ENCODE data around the gene SUSD6. TPM values are rescaled to one million over a fixed set of nuclear protein-coding genes. Genes with fewer than 3 reads are reported as not detected.
A peak's percentile ranks its signal among the peaks of the same experiment; 100 is the strongest.
"Not testable (repeated sequence)": the region's sequence is repeated elsewhere in the genome, so short reads cannot be mapped to it uniquely, and the experiment has no call there.

SUSD6 gene
- total and polyA plus RNA-seq, 9 of the 15 experiments (the other 6 are each of a cell fraction or from before 2014, with no cell fraction given): 2.9 to 20.7 (median 5.6) TPM

GRCh38 chr14:69727860-69728259 lies 116.5 kb downstream of the SUSD6 start:
- H3K4me2 ChIP-seq (ENCODE audit: insufficient read depth, low read length): no peak overlapping the region
- CTCF ChIA-PET (ENCODE audit: low intra/inter-chr PET ratio): interaction anchor here (3.9 kb wide), 1 partner anchor 143 kb away, joined by 47 read pairs; no protein-coding TSS in a partner anchor
- H3K4me3 ChIP-seq: no peak overlapping the region
- H3K79me2 ChIP-seq (ENCODE audit: control insufficient read depth, insufficient read depth, low read length): no peaks in the 10 kb centered on the region
- intact Hi-C loops (cut with micrococcal nuclease) (no loop called here), in situ Hi-C loops (cut with MboI) (loop anchor here (5.0 kb wide), 1 partner anchor 146 kb away; no protein-coding TSS in a partner anchor)
- no TSS peak for BruUV-seq (replicated peaks)
- H3K9me3 ChIP-seq (replicated peaks; ENCODE audit: control insufficient read depth, insufficient read depth, low read depth, low read length): no peaks in the 10 kb centered on the region
- H3K4me1 ChIP-seq (replicated peaks in 1 of 2; ENCODE audit: control insufficient read depth in 2 of 2, insufficient read depth in 2 of 2, low read length in 2 of 2): peaks cover 0 to 9% of the 10 kb centered on the region in 2 experiments; a peak in 3 of 5 replicates
- no peak overlapping the region for H3K9ac ChIP-seq (ENCODE audit: insufficient read depth in 1 of 2, low read depth in 2 of 2, low read length in 2 of 2)
- no peak overlapping the region for H3K27ac ChIP-seq (ENCODE audit: extremely low read depth, low read depth, low read length)
- no peaks in the 10 kb centered on the region for H3K36me3 ChIP-seq (ENCODE audit: control insufficient read depth, insufficient read depth, low read length)
- ATAC-seq (no peak), FAIRE-seq (no peak), DNase-seq (ENCODE audit: extremely low read depth in 1 of 4, low spot score in 3 of 4) (no peak)
- no peaks in the 10 kb centered on the region for H3K27me3 ChIP-seq (ENCODE audit: control insufficient read depth in 2 of 2, insufficient read depth in 2 of 2, low read length in 2 of 2)
- no peaks in the 10 kb centered on the region for H3K9me1 ChIP-seq (ENCODE audit: control insufficient read depth, insufficient read depth, low read length)
- POLR2A ChIA-PET: interaction anchor here (0.8 kb wide), 1 partner anchor 35 kb away, joined by 3 read pairs; no protein-coding TSS in a partner anchor
- no peaks in the 10 kb centered on the region for H4K20me1 ChIP-seq (replicated peaks; ENCODE audit: control insufficient read depth, insufficient read depth, low read length)
- WGBS (ENCODE audit: insufficient coverage, low coverage, missing lambda C conversion rate): 80% methylated on average over 1 of the region's 4 CpGs
- H2AFZ ChIP-seq (ENCODE audit: low read depth, low read length): 0 out of 2 replicates have a peak overlapping the region, but pooled peaks have one; percentile 16
- no peak for TF ChIP-seq ZNF174 (CRISPR knock-in tag; IDR thresholded peaks at IDR 0.05)
- TF ChIP-seq PTBP1 (IDR thresholded peaks at IDR 0.05; ENCODE audit: low read depth, low read length): no peak
- no peak for TF ChIP-seq ZNF311 (CRISPR knock-in tag; IDR thresholded peaks at IDR 0.05)
- TF ChIP-seq MAFK (IDR thresholded peaks at IDR 0.05; ENCODE audit: low read length): no peak
- TF ChIP-seq SAP30 (IDR thresholded peaks at IDR 0.05; ENCODE audit: borderline replicate concordance, insufficient read depth, low read depth, low read length, poor library complexity, severe bottlenecking): no peak
- TF ChIP-seq, protein P1, sequence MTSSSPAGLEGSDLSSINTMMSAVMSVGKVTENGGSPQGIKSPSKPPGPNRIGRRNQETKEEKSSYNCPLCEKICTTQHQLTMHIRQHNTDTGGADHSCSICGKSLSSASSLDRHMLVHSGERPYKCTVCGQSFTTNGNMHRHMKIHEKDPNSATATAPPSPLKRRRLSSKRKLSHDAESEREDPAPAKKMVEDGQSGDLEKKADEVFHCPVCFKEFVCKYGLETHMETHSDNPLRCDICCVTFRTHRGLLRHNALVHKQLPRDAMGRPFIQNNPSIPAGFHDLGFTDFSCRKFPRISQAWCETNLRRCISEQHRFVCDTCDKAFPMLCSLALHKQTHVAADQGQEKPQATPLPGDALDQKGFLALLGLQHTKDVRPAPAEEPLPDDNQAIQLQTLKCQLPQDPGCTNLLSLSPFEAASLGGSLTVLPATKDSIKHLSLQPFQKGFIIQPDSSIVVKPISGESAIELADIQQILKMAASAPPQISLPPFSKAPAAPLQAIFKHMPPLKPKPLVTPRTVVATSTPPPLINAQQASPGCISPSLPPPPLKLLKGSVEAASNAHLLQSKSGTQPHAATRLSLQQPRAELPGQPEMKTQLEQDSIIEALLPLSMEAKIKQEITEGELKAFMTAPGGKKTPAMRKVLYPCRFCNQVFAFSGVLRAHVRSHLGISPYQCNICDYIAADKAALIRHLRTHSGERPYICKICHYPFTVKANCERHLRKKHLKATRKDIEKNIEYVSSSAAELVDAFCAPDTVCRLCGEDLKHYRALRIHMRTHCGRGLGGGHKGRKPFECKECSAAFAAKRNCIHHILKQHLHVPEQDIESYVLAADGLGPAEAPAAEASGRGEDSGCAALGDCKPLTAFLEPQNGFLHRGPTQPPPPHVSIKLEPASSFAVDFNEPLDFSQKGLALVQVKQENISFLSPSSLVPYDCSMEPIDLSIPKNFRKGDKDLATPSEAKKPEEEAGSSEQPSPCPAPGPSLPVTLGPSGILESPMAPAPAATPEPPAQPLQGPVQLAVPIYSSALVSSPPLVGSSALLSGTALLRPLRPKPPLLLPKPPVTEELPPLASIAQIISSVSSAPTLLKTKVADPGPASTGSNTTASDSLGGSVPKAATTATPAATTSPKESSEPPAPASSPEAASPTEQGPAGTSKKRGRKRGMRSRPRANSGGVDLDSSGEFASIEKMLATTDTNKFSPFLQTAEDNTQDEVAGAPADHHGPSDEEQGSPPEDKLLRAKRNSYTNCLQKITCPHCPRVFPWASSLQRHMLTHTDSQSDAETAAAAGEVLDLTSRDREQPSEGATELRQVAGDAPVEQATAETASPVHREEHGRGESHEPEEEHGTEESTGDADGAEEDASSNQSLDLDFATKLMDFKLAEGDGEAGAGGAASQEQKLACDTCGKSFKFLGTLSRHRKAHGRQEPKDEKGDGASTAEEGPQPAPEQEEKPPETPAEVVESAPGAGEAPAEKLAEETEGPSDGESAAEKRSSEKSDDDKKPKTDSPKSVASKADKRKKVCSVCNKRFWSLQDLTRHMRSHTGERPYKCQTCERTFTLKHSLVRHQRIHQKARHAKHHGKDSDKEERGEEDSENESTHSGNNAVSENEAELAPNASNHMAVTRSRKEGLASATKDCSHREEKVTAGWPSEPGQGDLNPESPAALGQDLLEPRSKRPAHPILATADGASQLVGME (CRISPR knock-in tag; IDR thresholded peaks at IDR 0.05): no peak

DNA sequence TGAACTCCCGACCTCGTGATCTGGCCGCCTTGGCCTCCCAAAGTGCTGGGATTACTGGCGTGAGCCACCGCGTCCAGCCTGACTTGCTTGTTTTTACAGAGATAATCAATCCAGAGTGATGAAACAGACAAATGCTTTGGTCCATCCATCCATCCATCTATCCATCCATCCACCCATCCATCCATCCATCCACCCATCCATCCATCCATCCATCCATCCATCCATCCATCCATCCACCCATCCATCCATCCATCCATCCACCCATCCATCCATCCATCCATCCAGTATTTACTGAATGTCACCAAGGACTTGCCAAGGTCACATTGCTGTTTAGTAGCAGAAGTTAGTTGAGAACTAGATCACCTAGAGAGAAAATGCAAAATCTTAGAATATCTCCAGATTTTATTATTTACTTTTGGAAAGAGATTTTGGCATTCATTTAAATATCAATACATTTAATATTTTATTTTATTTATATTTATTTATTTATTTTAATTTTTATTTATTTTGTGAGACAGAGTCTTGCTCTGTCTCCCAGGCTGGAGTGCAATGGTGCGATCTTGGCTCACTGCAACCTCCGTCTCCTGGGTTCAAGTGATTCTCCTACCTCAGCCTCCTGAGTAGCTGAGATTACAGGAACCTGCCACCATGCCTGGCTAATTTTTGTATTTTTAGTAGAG lies 120.7 kb downstream of the SUSD6 start:
- not testable (repeated sequence) for H4K20me1 ChIP-seq (replicated peaks; ENCODE audit: control insufficient read depth, insufficient read depth, low read length); H3K27ac ChIP-seq (ENCODE audit: extremely low read depth, low read depth, low read length); ATAC-seq; H3K9me3 ChIP-seq (replicated peaks; ENCODE audit: control insufficient read depth, insufficient read depth, low read depth, low read length); H3K36me3 ChIP-seq (ENCODE audit: control insufficient read depth, insufficient read depth, low read length); BruUV-seq (replicated peaks); FAIRE-seq; H3K4me1 ChIP-seq (replicated peaks in 1 of 2; ENCODE audit: control insufficient read depth in 2 of 2, insufficient read depth in 2 of 2, low read length in 2 of 2); H3K4me3 ChIP-seq; H2AFZ ChIP-seq (ENCODE audit: low read depth, low read length); H3K9me1 ChIP-seq (ENCODE audit: control insufficient read depth, insufficient read depth, low read length); H3K4me2 ChIP-seq (ENCODE audit: insufficient read depth, low read length); H3K79me2 ChIP-seq (ENCODE audit: control insufficient read depth, insufficient read depth, low read length); H3K27me3 ChIP-seq (ENCODE audit: control insufficient read depth in 2 of 2, insufficient read depth in 2 of 2, low read length in 2 of 2); DNase-seq (ENCODE audit: extremely low read depth in 1 of 4, low spot score in 3 of 4); H3K9ac ChIP-seq (ENCODE audit: insufficient read depth in 1 of 2, low read depth in 2 of 2, low read length in 2 of 2)
- intact Hi-C loops (cut with micrococcal nuclease) (loop anchor here (1.0 to 5.0 kb wide), 3 partner anchors 87 to 295 kb away; no protein-coding TSS in a partner anchor), in situ Hi-C loops (cut with MboI) (loop anchor here (5.0 to 10.0 kb wide), 2 partner anchors 80 to 293 kb away; no protein-coding TSS in a partner anchor)
- whole genome bisulfite sequencing (ENCODE audit: insufficient coverage, low coverage, missing lambda C conversion rate): 36% methylated on average over 8 of the region's 8 CpGs
- ChIA-PET CTCF (ENCODE audit: low intra/inter-chr PET ratio) (interaction anchor here (0.6 to 2.8 kb wide), 3 partner anchors 281 to 343 kb away, joined by 3 to 14 read pairs (median 4); no protein-coding TSS in a partner anchor), POLR2A (interaction anchor here (1.1 kb wide), 1 partner anchor 8 kb away, joined by 3 read pairs; no protein-coding TSS in a partner anchor)
